ENCODE measurements around the gene RPS2. TPM values are rescaled to one million over a fixed set of nuclear protein-coding genes. Genes with fewer than 3 reads are reported as not detected.

RPS2 gene
- total and polyA plus RNA-seq, 4 donors, result 1,132 to 2,049 (median 1,429) TPM

GRCh38 chr16:1917056-1917664, 47.5 kb downstream of the RPS2 start:
- peaks cover 0 to 4% of the 10 kb centered on the region in 2 donors for H3K27me3 ChIP-seq (ENCODE audit: control insufficient read depth in 1 of 2, insufficient read depth in 2 of 2, low read length in 1 of 2)
- H3K27ac ChIP-seq (ENCODE audit: low read depth in 1 of 2, low read length in 2 of 2), result no peak overlapping the region
- H3K9me3 ChIP-seq (ENCODE audit: control insufficient read depth, low read length), result no peaks in the 10 kb centered on the region
- WGBS, 2 donors, result 3 to 6% methylated on average over 21 to 22 of the region's 22 CpGs
- no peak overlapping the region for H3K4me3 ChIP-seq (ENCODE audit: low read length in 2 of 2)
- no peaks in the 10 kb centered on the region for H3K36me3 ChIP-seq (ENCODE audit: control insufficient read depth in 1 of 2, insufficient read depth in 2 of 2, low read length in 1 of 2)
- no peak for ATAC-seq (ENCODE audit: low FRiP score)
- intact Hi-C loops (cut with DNase I), result no loop called here
- H3K4me1 ChIP-seq (ENCODE audit: control insufficient read depth in 1 of 2, insufficient read depth in 2 of 2, low read length in 2 of 2), result no peaks in the 10 kb centered on the region
- no peak for DNase-seq

- intact Hi-C loops (cut with DNase I), result no loop called here
- DNase-seq (no peak), ATAC-seq (ENCODE audit: low FRiP score) (no peak)
- no peaks in the 10 kb centered on the region for H3K36me3 ChIP-seq (ENCODE audit: control insufficient read depth in 1 of 2, insufficient read depth in 2 of 2, low read length in 1 of 2)
- peaks cover 0 to 4% of the 10 kb centered on the region in 2 donors for H3K27me3 ChIP-seq (ENCODE audit: control insufficient read depth in 1 of 2, insufficient read depth in 2 of 2, low read length in 1 of 2)
- no peaks in the 10 kb centered on the region for H3K9me3 ChIP-seq (ENCODE audit: control insufficient read depth, low read length)
- no peak overlapping the region for H3K27ac ChIP-seq (ENCODE audit: low read depth in 1 of 2, low read length in 2 of 2)
- WGBS, 2 donors, result 4 to 5% methylated on average over 5 of the region's 5 CpGs
- no peaks in the 10 kb centered on the region for H3K4me1 ChIP-seq (ENCODE audit: control insufficient read depth in 1 of 2, insufficient read depth in 2 of 2, low read length in 2 of 2)
- H3K4me3 ChIP-seq (ENCODE audit: low read length in 2 of 2), result no peak overlapping the region
Measured at GRCh38 chr16:1916640-1916990, 48.0 kb downstream of the RPS2 start.

GRCh38 chr16:1915732-1916639, 48.6 kb downstream of the RPS2 start:
- Histone ChIP-seq H3K36me3 (ENCODE audit: control insufficient read depth in 1 of 2, insufficient read depth in 2 of 2, low read length in 1 of 2) (no peaks in the 10 kb centered on the region), H3K4me3 (ENCODE audit: low read length in 2 of 2) (no peak overlapping the region), H3K27ac (ENCODE audit: low read depth in 1 of 2, low read length in 2 of 2) (no peak overlapping the region), H3K27me3 (ENCODE audit: control insufficient read depth in 1 of 2, insufficient read depth in 2 of 2, low read length in 1 of 2) (peaks cover 0 to 3% of the 10 kb centered on the region in 2 donors), H3K9me3 (ENCODE audit: control insufficient read depth, low read length) (no peaks in the 10 kb centered on the region), H3K4me1 (ENCODE audit: control insufficient read depth in 1 of 2, insufficient read depth in 2 of 2, low read length in 2 of 2) (no peaks in the 10 kb centered on the region)
- ATAC-seq (ENCODE audit: low FRiP score) (no peak), DNase-seq (peak in 1 of 2 donors; percentile 61)
- intact Hi-C loops (cut with DNase I), result no loop called here
- WGBS, 2 donors, result 54 to 63% methylated on average over 23 to 25 of the region's 25 CpGs

DNA sequence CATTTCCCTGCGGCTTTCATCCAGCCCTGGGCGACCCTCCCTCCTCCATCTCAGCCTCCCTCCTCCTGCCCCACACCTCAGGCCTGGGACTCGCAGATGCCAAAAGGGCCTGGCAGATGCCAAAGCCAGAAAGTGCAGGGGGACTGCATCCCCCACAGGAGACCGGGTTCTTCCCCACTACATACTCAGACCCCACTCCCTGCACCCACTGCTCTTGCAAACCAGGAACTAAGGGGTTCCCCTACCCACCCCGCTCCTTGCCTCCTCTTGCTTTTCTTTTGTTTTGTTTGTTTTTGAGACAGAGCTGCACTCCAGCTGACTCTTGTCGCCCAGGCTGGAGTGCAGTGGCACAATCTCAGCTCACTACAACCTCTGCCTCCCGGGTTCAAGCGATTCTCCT, 49.6 kb downstream of the RPS2 start:
- Histone ChIP-seq H3K4me3 (ENCODE audit: low read length in 2 of 2) (no peak overlapping the region), H3K9me3 (ENCODE audit: control insufficient read depth, low read length) (no peaks in the 10 kb centered on the region), H3K36me3 (ENCODE audit: control insufficient read depth in 1 of 2, insufficient read depth in 2 of 2, low read length in 1 of 2) (no peaks in the 10 kb centered on the region), H3K27ac (ENCODE audit: low read depth in 1 of 2, low read length in 2 of 2) (no peak overlapping the region), H3K27me3 (ENCODE audit: control insufficient read depth in 1 of 2, insufficient read depth in 2 of 2, low read length in 1 of 2) (no peaks in the 10 kb centered on the region), H3K4me1 (ENCODE audit: control insufficient read depth in 1 of 2, insufficient read depth in 2 of 2, low read length in 2 of 2) (no peaks in the 10 kb centered on the region)
- 35 to 37% methylated on average over 8 of the region's 8 CpGs for WGBS, 2 donors
- intact Hi-C loops (cut with DNase I), result no loop called here
- no peak for DNase-seq
- ATAC-seq (ENCODE audit: low FRiP score), result no peak

DNA sequence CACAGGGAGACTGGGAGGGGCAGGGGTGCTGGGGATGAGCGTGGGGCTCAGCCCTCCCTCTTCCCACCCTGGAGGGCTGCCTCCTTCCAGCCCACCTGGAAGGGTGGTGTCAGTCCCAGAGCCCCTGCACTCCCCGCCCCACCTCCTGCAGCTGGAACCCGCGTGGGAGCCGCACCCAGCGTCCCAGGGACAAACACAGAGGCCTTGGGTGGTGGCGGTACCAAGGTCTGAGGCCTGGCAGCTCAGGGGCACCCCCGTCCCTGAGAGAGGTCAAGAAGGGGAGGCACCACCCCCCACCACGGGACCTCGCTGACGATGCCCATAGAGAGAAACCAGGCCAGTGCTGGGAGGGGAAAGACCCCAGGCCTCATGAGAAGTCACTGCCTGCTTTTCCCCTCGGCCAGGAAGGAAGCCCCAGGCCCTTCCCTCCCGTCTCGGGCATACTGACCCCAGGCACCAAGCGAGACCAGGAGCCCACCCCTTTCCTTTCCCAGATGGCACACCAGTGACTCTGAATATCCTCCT, 50.5 kb downstream of the RPS2 start:
- H3K4me1 ChIP-seq (ENCODE audit: control insufficient read depth in 1 of 2, insufficient read depth in 2 of 2, low read length in 2 of 2), result no peaks in the 10 kb centered on the region
- H3K36me3 ChIP-seq (ENCODE audit: control insufficient read depth in 1 of 2, insufficient read depth in 2 of 2, low read length in 1 of 2), result no peaks in the 10 kb centered on the region
- DNase-seq (peak in 1 of 2 donors; percentile 59), ATAC-seq (ENCODE audit: low FRiP score) (no peak)
- H3K27ac ChIP-seq (ENCODE audit: low read depth in 1 of 2, low read length in 2 of 2), result no peak overlapping the region
- H3K27me3 ChIP-seq (ENCODE audit: control insufficient read depth in 1 of 2, insufficient read depth in 2 of 2, low read length in 1 of 2), result no peaks in the 10 kb centered on the region
- 30 to 35% methylated on average over 15 of the region's 15 CpGs for WGBS, 2 donors
- intact Hi-C loops (cut with DNase I), result no loop called here
- H3K9me3 ChIP-seq (ENCODE audit: control insufficient read depth, low read length), result no peaks in the 10 kb centered on the region
- no peak overlapping the region for H3K4me3 ChIP-seq (ENCODE audit: low read length in 2 of 2)

DNA sequence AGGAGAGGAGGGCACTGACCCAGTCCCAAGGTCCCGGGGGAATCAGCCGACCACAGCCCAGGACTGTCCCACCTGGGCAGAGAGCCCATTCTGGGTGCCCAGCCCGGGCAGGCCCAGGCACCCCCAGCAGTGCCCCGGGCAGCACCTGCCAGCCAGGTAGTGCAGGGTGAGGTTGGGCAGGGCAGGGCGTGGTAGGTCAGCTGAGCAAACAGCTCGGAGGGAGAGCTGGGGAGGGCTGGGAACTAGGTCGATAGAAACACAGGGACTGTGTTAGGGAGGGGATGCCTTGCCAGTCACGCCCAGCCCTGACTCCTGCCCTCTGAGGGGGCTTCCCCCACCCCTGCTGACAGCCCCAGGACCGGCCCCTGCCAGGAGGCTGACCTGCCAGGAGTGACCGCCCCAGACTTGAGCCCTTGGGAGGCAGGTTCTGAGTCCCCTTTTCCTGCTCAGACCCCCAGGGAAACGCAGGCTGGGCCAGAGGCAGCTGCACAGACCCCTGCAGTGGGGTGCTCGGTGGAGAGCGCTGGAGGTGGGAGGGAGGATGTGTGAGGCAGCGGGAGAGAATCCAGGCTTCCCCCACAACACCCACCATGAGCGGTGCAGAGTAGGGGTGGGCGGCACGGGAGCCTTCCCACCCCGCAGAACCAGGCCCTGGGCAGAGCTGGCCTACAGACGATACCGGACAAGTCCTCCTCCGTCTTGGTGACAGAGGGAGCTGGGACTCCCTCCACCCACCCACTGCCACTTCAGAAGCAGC, 51.1 kb downstream of the RPS2 start:
- DNase-seq (peak in 1 of 2 donors; percentile 63), ATAC-seq (ENCODE audit: low FRiP score) (no peak)
- 35 to 41% methylated on average over 21 of the region's 21 CpGs for WGBS, 2 donors
- no peaks in the 10 kb centered on the region for H3K27me3 ChIP-seq (ENCODE audit: control insufficient read depth in 1 of 2, insufficient read depth in 2 of 2, low read length in 1 of 2)
- intact Hi-C loops (cut with DNase I), result no loop called here
- no peak overlapping the region for H3K4me3 ChIP-seq (ENCODE audit: low read length in 2 of 2)
- no peaks in the 10 kb centered on the region for H3K4me1 ChIP-seq (ENCODE audit: control insufficient read depth in 1 of 2, insufficient read depth in 2 of 2, low read length in 2 of 2)
- H3K36me3 ChIP-seq (ENCODE audit: control insufficient read depth in 1 of 2, insufficient read depth in 2 of 2, low read length in 1 of 2), result no peaks in the 10 kb centered on the region
- H3K9me3 ChIP-seq (ENCODE audit: control insufficient read depth, low read length), result no peaks in the 10 kb centered on the region
- no peak overlapping the region for H3K27ac ChIP-seq (ENCODE audit: low read depth in 1 of 2, low read length in 2 of 2)

- ATAC-seq (ENCODE audit: low FRiP score) (no peak), DNase-seq (no peak)
- Histone ChIP-seq H3K36me3 (ENCODE audit: control insufficient read depth in 1 of 2, insufficient read depth in 2 of 2, low read length in 1 of 2) (no peaks in the 10 kb centered on the region), H3K9me3 (ENCODE audit: control insufficient read depth, low read length) (no peaks in the 10 kb centered on the region), H3K27ac (ENCODE audit: low read depth in 1 of 2, low read length in 2 of 2) (no peak overlapping the region), H3K4me3 (ENCODE audit: low read length in 2 of 2) (no peak overlapping the region), H3K4me1 (ENCODE audit: control insufficient read depth in 1 of 2, insufficient read depth in 2 of 2, low read length in 2 of 2) (no peaks in the 10 kb centered on the region), H3K27me3 (ENCODE audit: control insufficient read depth in 1 of 2, insufficient read depth in 2 of 2, low read length in 1 of 2) (no peaks in the 10 kb centered on the region)
- intact Hi-C loops (cut with DNase I), result no loop called here
- 82 to 83% methylated on average over 16 to 17 of the region's 17 CpGs for WGBS, 2 donors
Measured at GRCh38 chr16:1912215-1912543, 52.4 kb downstream of the RPS2 start.

Data from aorta (tissue), 5 donors.